Ureter (tissue), 1 donor: ENCODE results near the gene OR1A1. TPM values are rescaled to one million over a fixed set of nuclear protein-coding genes. Genes with fewer than 3 reads are reported as not detected.
"Not testable (repeated sequence)": the region's sequence is repeated elsewhere in the genome, so short reads cannot be mapped to it uniquely, and the experiment has no call there.

Source experiments
- DNase-seq: peaks from one replicate; pipeline ENCODE4 v3.0.0-alpha.2; 2020; ENCODE audit warnings: low spot score
- total RNA-seq: library from RNA; stranded (reverse); gene quantifications from one replicate; pipeline ENCODE4 v1.2.4, GENCODE V29; 2023
- donor health status: DM: yes; HTN: yes; CAD: no.

OR1A1 gene, protein sequence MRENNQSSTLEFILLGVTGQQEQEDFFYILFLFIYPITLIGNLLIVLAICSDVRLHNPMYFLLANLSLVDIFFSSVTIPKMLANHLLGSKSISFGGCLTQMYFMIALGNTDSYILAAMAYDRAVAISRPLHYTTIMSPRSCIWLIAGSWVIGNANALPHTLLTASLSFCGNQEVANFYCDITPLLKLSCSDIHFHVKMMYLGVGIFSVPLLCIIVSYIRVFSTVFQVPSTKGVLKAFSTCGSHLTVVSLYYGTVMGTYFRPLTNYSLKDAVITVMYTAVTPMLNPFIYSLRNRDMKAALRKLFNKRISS
- total RNA-seq = not detected

DNA sequence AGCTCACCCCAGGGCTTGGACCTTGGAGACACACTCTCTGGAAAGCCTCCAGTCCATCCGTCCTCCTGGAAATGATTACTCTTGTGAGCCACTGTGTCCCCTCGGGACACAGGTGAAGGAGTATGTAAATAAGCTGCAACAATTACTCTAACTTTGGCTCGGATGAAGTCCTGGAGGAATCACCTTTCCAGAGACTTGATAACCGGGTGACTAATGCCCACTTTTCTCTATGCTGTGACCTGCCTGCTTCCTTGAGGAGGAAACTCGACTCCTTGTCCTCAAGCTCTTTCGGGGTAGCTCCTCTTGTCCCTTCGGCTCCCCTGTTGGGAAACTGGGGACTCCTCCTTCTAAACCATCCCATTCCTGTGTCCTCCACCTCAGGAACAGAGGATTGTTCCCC is at the start of gene OR1A1:
Gene OR1A1, plus strand, starts transcription at position 301 of the 400 bp plus-strand sequence. CDS start 7,954 bp downstream, outside the sequence.
- no peak for DNase-seq

DNA sequence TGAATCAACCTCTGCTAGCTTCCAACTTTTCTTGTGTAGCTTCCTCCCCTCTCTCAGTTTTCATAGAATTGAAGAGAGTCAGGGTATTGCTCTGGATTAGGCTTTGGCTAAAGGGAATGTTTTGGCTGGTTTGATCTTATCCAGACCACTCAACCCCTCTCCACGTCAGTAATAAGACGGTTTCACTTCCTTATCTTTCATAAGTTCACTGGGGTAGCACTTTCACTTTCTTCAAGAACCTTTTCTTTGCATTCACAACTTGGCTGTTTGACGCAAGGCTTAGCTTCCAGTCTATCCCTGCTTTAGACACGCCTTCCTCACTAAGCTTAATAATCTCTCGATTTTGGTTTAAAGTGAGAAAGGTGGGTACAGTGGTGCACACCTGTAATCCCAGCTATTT is 39.9 kb upstream of the OR1A1 start:
- DNase-seq = no peak

DNA sequence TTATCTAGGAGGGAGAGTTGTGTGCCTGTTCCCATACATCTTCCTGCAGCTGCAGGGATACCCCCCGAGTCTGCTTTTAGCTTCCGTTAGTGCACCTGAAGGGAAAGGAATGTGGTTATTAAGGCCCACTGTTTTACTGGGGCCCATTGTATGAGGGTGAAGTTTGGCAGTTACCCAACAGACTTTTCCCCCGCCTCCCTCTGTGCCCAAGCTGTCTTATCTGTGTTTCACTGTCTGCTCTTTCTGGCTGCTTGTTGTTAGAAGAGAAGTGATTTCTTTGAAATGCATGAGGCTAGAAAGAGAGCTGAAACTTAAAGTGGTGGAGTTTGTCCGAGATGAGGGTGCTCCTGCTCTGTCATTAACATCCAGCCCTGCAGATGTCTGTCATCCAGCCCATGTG is 17.5 kb upstream of the OR1A1 start:
- no peak for DNase-seq

DNA sequence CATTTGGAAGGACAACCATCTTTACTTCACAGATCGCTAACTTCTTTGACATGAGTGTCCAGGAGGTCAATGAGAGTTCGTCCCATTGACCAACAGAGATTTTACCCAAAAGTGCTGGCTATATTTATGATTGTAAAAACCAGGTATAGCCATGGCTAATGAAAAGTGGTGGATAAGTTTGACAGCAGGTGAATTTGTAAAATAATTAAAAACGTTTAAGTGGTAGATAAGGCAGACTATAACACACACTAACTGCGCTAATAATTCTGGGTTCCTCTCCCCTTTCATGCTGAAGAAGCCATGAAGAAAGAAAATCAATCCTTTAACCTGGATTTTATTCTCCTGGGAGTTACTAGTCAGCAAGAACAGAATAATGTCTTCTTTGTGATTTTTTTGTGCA is 10.2 kb upstream of the OR1A1 start, which contains the start of gene OR1A2:
Gene OR1A2, plus strand, starts transcription at position 301 of the 400 bp plus-strand sequence. Its CDS starts 0 bp downstream, at position 301.
- DNase-seq = no peak

DNA sequence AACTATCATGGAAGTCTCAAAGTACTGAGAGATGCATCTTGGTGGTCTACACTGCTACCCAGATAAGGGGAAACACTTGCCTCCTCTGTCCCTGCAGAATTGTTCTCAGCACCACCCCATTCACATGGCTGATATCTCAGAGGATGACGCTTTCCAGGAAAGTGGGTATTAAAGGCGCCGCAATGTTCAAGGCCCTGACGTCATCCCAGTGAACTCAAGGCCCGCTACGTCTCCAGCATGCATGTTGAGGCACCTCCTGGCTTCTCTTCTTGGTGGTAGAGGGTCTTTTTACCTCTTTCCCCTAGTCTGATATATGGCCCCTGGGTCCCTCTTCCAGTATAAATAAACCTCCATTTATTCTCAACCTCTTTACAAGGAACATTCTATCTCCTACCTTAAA is 1.0 kb downstream of the OR1A1 start:
- DNase-seq = no peak

DNA sequence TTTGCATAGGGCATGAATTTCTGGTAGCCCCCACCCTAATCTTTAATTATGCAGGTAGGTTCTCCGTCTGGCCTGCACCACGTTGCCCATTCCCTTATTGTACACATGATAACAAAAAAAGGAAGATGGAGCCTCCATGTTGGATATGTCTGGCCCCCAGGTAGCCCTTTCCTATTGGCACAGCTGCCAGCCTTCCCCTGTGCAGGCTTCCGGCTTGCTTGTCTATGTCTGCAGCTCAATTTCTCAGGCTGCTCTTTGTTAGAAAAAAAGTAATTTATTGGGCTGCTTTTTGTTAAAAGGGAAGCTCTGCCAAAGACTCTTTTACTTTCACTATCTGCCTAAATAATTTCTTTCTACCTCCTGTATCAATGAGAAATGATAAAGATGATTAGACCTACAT is 5.5 kb downstream of the OR1A1 start:
- DNase-seq = no peak

DNA sequence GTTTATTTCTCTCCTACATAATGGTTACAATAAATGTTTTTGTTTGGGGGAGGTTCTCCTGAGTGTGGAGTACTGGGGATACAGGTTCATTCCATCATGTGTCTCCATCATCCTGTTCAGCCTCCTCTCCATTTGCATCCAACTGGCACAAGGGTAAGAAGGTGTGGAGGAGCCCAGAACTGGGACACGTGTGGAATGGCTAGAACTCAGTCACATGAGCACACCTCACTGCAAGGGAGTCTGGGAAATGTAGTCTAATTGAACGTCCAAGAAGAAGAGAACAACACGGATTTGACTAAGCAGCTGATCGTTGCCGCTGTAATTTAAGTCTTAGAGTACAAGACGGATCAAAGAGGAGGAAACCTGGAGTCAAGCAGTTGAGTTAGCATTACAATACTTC is 6.1 kb downstream of the OR1A1 start:
- DNase-seq = no peak

DNA sequence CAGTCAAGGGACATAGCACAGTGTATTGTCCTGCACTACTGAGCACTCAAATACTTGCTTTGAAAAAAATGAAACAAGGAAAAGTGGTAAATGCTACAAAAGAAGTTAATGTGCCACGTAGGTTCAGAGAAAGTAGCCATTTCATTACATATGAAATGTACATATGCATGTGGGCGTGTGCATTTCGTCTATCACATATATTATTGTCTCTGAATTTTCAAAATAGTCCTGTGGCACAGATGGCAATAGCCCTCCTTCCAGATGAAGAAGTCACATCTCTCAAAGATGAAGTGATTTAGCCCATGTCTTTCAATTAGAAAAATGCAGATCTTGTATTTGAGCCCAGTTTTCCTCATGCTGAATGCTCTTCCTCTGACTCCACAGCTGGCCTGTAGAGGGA is 12.5 kb downstream of the OR1A1 start:
- DNase-seq = not testable (repeated sequence)

DNA sequence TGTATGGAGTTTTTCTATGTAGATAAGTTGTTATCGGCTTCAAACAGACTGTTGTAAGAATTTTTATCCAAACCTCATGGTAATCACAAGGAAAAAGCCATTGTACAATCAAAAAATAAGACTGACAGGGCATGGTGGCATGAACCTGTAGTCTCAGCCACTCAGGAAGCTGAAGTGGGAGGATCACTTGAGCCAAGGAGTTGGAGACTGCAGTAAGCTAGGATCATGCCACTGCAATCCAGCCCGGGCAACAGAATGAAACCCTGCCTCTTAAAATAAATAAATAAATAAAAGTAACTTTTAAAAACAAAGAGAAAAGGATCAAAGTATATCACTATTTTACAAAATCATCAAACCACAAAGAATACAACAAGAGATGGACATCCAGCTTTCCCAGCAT is 14.4 kb downstream of the OR1A1 start:
- no peak for DNase-seq

DNA sequence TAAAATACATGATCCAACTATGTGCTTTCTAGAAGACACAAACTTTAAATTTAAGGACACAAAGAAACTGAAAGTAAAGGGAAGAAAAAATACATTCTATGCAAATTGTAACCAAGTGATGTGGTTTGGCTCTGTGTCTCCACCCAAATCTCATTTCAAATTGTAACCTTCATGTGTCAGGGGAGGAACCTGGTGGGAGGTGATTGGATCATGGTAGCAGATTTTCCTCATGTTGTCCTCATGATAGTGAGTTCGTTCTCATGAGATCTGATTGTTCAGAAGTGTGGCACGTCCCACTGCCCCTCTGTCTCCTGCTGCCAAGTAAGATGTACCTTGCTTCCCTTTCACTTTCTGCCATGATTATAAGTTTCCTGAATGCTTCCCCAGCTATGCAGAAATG is 15.0 kb downstream of the OR1A1 start:
- DNase-seq = no peak

DNA sequence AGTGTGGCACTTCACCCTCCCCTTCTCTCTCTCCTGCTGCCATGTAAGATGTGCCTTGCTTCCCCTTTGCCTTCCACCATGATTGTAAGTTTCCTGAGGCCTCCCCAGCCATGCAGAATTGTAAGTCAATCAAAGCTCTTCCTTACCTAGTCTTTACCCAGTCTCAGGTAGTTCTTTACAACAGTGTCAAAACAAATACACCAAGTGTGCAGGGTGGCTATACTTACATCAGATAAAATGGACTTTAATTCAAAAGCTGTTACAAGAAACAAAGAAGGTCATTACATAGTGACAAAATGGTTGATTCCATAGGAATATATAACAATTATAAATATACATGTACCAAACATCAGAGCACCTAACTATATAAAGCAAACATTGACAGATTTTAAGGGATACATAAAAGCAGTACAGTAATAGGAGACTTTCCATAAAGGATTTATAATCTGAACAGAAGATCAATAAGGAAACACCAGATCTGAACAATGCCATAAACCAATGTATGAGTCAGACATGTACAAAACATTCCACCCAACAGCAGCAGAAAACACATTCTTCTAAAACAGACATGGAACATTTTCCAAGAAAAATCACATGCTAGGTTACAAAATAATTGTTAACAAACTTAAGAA is 17.4 kb downstream of the OR1A1 start:
- DNase-seq = not testable (repeated sequence)

DNA sequence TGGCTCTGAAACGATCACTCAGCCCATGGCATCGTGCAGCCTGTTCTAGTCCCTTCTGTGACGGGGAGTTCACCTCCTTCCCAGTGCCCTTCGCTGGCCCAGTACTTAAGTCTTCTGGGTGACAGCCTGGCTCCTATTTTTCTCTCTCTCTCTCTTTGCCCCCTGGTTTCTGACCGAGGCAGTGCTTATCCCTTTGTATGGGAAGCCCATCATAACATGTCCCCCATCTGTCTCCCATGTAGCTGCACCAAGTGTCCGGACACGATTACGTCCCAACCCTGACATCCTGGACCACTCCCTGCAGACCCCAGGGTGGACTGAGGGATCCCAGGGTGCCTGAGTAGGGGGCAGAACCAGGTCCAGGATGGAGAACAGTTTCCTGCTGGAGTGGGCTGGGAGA is 24.8 kb downstream of the OR1A1 start:
- DNase-seq = not testable (repeated sequence)

DNA sequence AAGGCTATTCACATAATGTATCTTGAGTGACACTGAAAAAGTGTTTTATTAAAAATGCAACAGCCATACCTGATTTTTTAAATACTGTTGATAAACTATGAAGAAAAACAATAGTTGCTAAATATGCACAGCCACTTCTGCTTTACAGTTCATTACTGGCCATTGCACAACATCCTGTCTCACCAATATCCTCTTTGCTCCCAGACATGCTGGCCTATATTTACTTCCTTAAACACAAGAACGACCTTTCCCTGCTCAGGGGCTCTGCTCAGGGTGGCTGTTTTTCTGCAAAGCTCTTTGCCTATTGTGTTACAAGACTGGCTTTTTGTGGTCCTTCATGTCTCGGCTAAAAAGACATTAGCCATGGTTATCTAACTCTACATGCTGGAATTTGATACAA is 31.2 kb downstream of the OR1A1 start:
- DNase-seq = not testable (repeated sequence)

DNA sequence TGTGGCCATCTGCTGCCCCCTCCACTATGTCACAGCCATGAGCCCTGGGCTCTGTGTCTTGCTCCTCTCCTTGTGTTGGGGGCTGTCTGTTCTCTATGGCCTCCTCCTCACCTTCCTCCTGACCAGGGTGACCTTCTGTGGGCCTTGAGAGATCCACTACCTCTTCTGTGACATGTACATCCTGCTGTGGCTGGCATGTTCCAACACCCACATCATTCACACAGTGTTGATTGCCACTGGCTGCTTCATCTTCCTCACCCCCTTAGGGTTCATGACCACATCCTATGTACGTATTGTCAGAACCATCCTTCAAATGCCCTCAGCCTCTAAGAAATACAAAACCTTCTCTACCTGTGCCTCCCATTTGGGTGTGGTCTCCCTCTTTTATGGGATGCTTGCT is 33.6 kb downstream of the OR1A1 start:
- not testable (repeated sequence) for DNase-seq

DNA sequence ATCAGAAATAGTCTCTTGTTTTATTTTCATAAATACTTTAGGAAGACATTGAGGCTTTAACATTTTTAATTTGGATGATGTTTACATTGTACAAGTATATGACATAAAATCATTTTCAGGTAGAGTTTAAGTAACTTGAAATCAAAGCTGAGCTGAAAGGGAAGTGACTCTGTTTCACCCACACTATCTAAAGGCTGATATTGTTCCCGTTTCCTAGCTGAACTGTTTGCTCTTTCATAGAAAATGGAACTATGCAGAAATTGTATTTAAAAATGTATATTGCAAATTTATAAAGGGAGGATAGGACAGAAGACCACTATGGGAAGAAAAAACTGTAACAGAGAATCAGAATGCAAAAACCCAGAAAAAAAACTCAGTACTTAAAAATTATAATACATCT is 37.4 kb downstream of the OR1A1 start:
- not testable (repeated sequence) for DNase-seq

DNA sequence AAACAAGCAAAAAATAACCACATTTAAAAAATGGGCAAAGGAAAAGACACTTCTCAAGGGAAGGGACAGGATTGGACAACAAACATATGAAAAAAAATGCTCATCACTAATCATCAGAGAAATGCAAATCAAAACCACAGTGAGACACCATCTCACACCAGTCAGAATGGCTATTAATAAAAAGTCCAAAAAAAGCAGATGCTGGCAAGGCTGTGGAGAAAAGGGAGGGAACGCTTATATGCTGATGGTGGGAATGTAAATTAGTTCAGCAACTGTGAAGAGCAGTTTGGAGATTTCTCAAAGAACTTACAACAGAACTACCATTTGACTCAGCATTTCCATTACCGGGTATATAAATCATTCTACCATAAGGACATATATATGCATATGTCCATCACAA is 41.5 kb downstream of the OR1A1 start:
- not testable (repeated sequence) for DNase-seq

DNA sequence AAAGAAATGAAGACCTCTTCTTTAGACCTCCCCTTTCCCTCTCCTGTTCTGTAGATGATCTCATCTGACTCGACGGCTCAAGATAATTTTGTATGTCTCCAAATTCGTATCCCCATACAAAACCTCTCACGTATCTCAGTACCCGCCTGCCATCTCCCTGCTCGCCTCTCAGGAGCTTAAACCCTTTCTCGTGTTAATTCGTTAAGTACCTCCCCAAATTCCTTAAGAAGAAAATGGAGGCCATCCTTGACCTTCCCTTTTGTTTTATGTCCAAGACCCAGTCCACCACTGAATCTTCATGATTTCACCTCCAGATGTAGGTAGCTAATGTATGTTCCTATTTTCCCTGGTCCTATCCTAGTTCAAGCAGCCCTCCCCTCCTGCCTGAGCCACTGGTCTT is 49.1 kb downstream of the OR1A1 start:
- no peak for DNase-seq

DNA sequence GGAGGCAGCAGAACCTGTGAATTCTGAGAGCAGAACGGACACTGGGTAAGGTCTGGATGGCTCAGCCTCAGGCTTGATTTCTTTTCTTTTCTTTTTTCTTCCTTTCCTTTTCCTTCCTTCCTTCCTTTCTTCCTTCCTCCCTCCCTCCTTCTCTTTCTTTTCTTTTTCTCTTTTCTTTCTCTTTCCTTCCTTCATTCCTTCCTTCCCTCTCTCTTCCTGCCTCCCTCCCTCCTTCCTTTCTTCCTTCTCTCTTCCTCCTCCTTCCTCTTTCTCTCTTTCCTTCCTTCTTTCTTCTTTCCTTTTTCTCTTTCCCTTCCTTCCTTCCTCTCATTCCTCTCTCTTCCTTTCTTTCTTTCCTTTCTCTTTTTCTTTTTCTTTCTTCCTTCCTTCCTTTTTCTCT is 52.7 kb downstream of the OR1A1 start:
- DNase-seq = no peak

DNA sequence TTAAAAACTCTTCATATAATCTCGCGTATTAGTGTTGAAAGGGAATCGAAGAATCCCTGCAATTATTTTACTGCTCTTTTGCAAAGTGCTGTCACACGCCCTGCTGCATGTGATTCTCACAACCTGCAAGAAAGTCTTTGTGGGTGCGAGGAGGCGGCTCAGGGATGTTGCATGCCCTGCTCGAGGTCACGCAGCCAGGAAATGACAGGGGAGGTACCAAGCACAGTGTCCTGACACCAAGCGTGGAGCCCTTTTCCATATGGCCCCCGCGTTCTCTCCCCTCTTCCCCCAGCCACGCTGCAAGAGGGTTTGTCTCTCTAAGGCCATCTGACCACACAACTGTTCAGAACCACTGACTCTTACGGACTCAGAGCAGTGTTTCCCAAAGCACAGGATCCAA is 53.1 kb downstream of the OR1A1 start:
- no peak for DNase-seq
